Body of pancreas (tissue), 4 donors: Measurements from ENCODE around the gene DNHD1. TPM values are rescaled to one million over a fixed set of nuclear protein-coding genes. Genes with fewer than 3 reads are reported as not detected.

Experiments
- ATAC-seq: fragments of 150-250 bp; one replicate; pipeline ENCODE4 v1.9.1; 2016
- DNase-seq, 4 donors: peaks; one replicate each; pipeline ENCODE4 v3.0.0-alpha.2; 2019
- H3K27ac ChIP-seq, 4 donors: fragments of 200-600 bp; sonication (generic); 1 replicate in 3 of 4; 2 replicates in 1 of 4; pipeline versions ENCODE4 v1.5.1 to v1.6.1; 2016 to 2019; ENCODE audit warnings: mild to moderate bottlenecking in 1 of 4, mixed read lengths in 1 of 4, moderate library complexity in 1 of 4
- H3K27me3 ChIP-seq, 2 donors: fragments of 200-600 bp; sonication (generic); one replicate each; pipeline ENCODE4 v1.6.0; 2016; ENCODE audit warnings: mild to moderate bottlenecking in 1 of 2
- H3K36me3 ChIP-seq, 2 donors: fragments of 200-600 bp; sonication (generic); replicated peaks in 1 of 2; 2 replicates each; pipeline ENCODE4 v1.5.1; 2016; ENCODE audit warnings: low read depth in 2 of 2; ENCODE audit not compliant: insufficient read depth in 1 of 2
- H3K4me1 ChIP-seq: fragments of 200-600 bp; sonication (generic); one replicate; pipeline ENCODE4 v1.6.0; 2016
- H3K4me3 ChIP-seq, 2 donors: fragments of 200-600 bp; sonication (generic); 1 replicate in 1 of 2; 2 replicates in 1 of 2; pipeline ENCODE4 v1.5.1; 2016 to 2019
- H3K9me3 ChIP-seq, 3 donors: fragments of 200-600 bp; sonication (generic); 1 replicate in 2 of 3; 2 replicates in 1 of 3; pipeline ENCODE4 v1.5.1; 2016
- CTCF ChIP-seq, 7 experiments: fragments of 450-650 bp in 4 of 7; fragments of 200-600 bp in 3 of 7; sonication (generic) in 3 of 7; IDR thresholded peaks; one replicate each; pipeline ENCODE4 v1.5.1; 2016 to 2019; ENCODE audit warnings: antibody characterized with exemption in 7 of 7
- POLR2A ChIP-seq, 3 donors: fragments of 450-650 bp; IDR thresholded peaks; one replicate each; pipeline ENCODE4 v1.6.1; 2016; ENCODE audit warnings: antibody characterized with exemption in 3 of 3, mild to moderate bottlenecking in 2 of 3
- WGBS, 2 donors: methylation state at CpG; one replicate each; pipeline ENCODE4 v1.1.5; 2017; 5-methylcytosine and 5-hydroxymethylcytosine counted together
- intact Hi-C: fragments of 100-400 bp; cut with DNase I; formaldehyde crosslinking; loops from one replicate; pipeline ENCODE4 v1.15.1; 2023
- total RNA-seq, 2 donors: library from RNA; depleted of rRNA; stranded (reverse); fragments of >200 nt; gene quantifications; one replicate each; pipeline ENCODE4 v1.1.0, GENCODE V29; 2016

The DNHD1 gene
- total RNA-seq, 2 donors from 2014 or later: 14.5 to 19.1 TPM

- ATAC-seq (no peak), DNase-seq (no peak)
- H3K36me3 ChIP-seq: no peaks in the 10 kb centered on the region
- 83 to 94% methylated on average over 12 to 13 of the region's 13 CpGs for WGBS, 2 donors
- peaks cover 10% of the 10 kb centered on the region for H3K4me1 ChIP-seq
- H3K27me3 ChIP-seq: no peaks in the 10 kb centered on the region
- no peaks in the 10 kb centered on the region for H3K9me3 ChIP-seq
- no peak overlapping the region for H3K4me3 ChIP-seq
- TF ChIP-seq CTCF (IDR thresholded peaks at IDR 0.05): no peak
- no peak for TF ChIP-seq POLR2A (IDR thresholded peaks at IDR 0.05)
- H3K27ac ChIP-seq: no peak overlapping the region
- intact Hi-C loops: no loop called here
Measured at GRCh38 chr11:6566704-6567370, 69.8 kb downstream of the DNHD1 start.

- 82 to 100% methylated on average over 1 to 7 of the region's 7 CpGs for WGBS, 2 donors
- Histone ChIP-seq H3K4me3 (no peak overlapping the region), H3K9me3 (no peaks in the 10 kb centered on the region), H3K27me3 (no peaks in the 10 kb centered on the region), H3K36me3 (no peaks in the 10 kb centered on the region), H3K4me1 (peaks cover 10% of the 10 kb centered on the region), H3K27ac (no peak overlapping the region)
- intact Hi-C loops: no loop called here
- ATAC-seq: no peak
- TF ChIP-seq CTCF (IDR thresholded peaks at IDR 0.05) (no peak), POLR2A (IDR thresholded peaks at IDR 0.05) (no peak)
- no peak for DNase-seq
Measured at GRCh38 chr11:6567371-6567745, 70.3 kb downstream of the DNHD1 start.

DNA sequence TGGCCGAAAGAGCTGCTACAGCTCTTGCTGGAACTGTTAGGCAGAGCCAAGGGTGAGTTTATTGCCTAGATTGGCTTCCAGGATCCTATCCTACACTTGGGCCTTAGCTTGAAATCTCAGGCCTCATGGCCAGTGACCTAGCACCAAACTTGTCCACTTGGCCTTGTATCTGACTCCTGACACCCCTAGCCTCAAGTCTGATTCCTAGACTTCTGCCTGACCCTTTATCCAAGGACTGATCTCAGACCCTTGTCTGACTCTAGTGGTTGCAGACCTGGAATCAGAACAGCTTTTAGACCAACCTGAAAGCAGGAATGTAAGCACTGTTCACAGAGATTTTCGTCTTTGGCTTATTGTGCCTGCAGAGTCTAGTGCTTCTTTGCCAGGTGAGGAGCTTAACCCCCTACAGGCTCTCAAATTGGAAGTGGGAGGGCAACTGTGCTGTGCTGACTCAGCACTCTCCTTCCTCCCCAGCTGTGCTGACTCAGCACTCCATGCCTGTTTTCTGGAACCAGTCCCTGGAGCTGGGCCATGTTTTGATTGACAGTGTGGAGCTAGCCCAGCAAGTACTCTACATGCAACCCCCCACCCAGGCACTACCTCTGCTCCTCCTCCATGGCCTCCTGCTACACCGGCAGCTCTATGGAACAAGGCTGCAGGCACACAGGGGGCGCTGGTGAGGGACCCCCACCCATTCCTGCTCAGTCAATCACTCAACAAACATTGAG, 71.3 kb downstream of the DNHD1 start:
- Histone ChIP-seq H3K36me3 (no peaks in the 10 kb centered on the region), H3K4me3 (no peak overlapping the region), H3K27me3 (no peaks in the 10 kb centered on the region), H3K9me3 (no peaks in the 10 kb centered on the region), H3K27ac (no peak overlapping the region), H3K4me1 (peaks cover 10% of the 10 kb centered on the region)
- TF ChIP-seq CTCF (IDR thresholded peaks at IDR 0.05) (no peak), POLR2A (IDR thresholded peaks at IDR 0.05) (no peak)
- intact Hi-C loops: no loop called here
- DNase-seq (peak; percentile 86 to 92 (median 88)), ATAC-seq (peak; percentile 87)
- 37 to 45% methylated on average over 4 of the region's 4 CpGs for WGBS, 2 donors

DNA sequence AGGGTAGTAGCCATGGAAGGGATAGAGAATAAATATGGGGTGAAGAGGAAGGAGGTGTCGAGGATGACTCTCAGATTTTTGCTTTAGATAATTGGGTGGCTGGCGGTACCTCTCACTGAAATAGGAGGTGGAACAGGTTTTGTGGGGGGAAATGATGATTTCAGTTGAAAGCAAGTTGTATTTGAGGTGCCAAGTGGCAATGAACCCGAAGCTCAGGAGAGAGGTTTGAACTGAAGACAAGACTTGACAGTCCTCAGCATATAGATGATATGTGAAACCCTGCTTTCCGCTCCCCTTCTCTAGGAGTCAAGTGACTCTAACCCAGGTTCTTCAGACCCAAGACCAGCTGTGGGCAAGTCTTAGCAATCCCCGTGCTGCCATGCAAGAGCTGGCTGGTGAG, 72.6 kb downstream of the DNHD1 start:
- TF ChIP-seq CTCF (IDR thresholded peaks at IDR 0.05) (no peak), POLR2A (IDR thresholded peaks at IDR 0.05) (no peak)
- Histone ChIP-seq H3K4me3 (no peak overlapping the region), H3K9me3 (no peaks in the 10 kb centered on the region), H3K27ac (no peak overlapping the region), H3K27me3 (no peaks in the 10 kb centered on the region), H3K4me1 (peaks cover 10% of the 10 kb centered on the region), H3K36me3 (no peaks in the 10 kb centered on the region)
- WGBS, 2 donors: 85 to 94% methylated on average over 5 of the region's 5 CpGs
- DNase-seq (no peak), ATAC-seq (no peak)
- intact Hi-C loops: no loop called here
